GM13976 (cell line): ENCODE measurements around the gene LHFPL3.

ENCODE experiments used
- DNase-seq: peaks from one replicate; pipeline ENCODE4 v3.0.0; 2012; ENCODE audit warnings: low spot score
- CTCF ChIP-seq: IDR thresholded peaks from 2 replicates; pipeline ENCODE4 v1.5.1; 2012; ENCODE audit warnings: borderline replicate concordance, mild to moderate bottlenecking; ENCODE audit not compliant: insufficient read depth; ENCODE audit errors: extremely low read depth, missing control alignments, control extremely low read depth
- in situ Hi-C: fragments of 300-500 bp; cut with MboI; formaldehyde crosslinking; loops from one replicate; pipeline ENCODE4 v1.12.0; 2022; ENCODE audit warnings: low sequenced_read_pairs, mixed read lengths, inconsistent platforms; ENCODE audit not compliant: unreplicated experiment

The LHFPL3 gene

GRCh38 chr7:104859754-104860426, 531.5 kb downstream of the LHFPL3 start:
- DNase-seq: no peak
- in situ Hi-C loops: no loop called here
- TF ChIP-seq CTCF: no peak

GRCh38 chr7:104861729-104862390, 533.5 kb downstream of the LHFPL3 start:
- no peak for TF ChIP-seq CTCF
- no peak for DNase-seq
- in situ Hi-C loops: no loop called here

- in situ Hi-C loops: no loop called here
- DNase-seq: no peak
- TF ChIP-seq CTCF: no peak
Measured at GRCh38 chr7:104862719-104863118, 534.3 kb downstream of the LHFPL3 start.

- DNase-seq: no peak
- no peak for TF ChIP-seq CTCF
- in situ Hi-C loops: no loop called here
Measured at GRCh38 chr7:104873401-104873800, 545.0 kb downstream of the LHFPL3 start.

- no peak for DNase-seq
- TF ChIP-seq CTCF: no peak
- in situ Hi-C loops: no loop called here
Measured at GRCh38 chr7:104878577-104878976, 550.2 kb downstream of the LHFPL3 start.

GRCh38 chr7:104883248-104883717, 554.9 kb downstream of the LHFPL3 start:
- DNase-seq: no peak
- TF ChIP-seq CTCF: no peak
- in situ Hi-C loops: no loop called here
